ENCODE results near the gene FOXP2.

The FOXP2 gene

DNA sequence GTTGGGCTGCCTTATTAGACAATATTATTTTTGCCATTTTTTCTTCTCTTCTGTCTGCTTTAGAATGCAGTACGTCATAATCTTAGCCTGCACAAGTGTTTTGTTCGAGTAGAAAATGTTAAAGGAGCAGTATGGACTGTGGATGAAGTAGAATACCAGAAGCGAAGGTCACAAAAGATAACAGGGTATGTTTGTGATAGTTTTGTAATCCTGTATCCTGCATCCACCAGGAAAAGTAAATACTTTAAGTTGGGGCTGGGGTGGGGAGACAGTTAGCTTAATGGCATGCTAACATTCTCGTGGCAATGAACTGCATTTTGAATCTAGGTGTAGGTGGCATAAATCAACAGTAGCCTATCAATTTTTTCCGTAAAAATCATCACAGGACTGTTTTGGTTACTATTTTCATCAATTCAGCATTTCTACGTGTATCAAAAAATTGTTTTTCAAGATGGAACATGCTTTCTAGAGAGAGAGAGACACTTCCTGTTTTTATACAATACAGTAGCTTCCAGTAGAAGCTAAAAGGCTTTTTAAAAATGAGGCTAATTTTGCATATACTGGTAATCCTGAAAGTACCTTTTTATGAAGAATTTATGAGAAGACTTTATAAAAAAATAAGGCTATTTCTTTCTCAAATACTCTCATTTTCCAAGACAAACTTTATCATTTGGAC, 247.5 kb downstream of the FOXP2 start:
- Mint-ChIP-seq H3K9me3 (no peaks in the 10 kb centered on the region), H3K4me1 (no peaks in the 10 kb centered on the region), H3K27ac (no peak overlapping the region), H3K36me3 (no peaks in the 10 kb centered on the region), H3K27me3 (no peaks in the 10 kb centered on the region), H3K4me3 (no peak overlapping the region)

DNA sequence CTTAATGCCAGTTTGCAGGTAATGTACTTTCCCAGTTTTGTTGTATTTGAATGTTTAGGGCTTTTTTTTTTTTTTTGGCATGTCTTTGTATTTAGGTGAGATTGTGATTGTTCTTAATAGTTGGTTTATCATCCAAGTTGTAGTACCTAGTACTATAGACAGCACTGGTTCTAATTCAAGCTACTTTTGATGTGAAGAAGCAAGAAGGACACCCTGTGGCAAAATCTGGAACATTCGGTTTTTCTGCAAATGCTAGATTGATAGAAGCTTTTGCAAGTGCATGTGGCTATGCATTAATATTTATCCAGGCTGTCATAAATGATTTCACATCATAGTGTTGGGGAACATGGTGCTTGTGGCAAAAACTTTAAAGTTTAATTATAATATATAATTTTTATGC, 248.9 kb downstream of the FOXP2 start:
- H3K4me3 Mint-ChIP-seq, result no peak overlapping the region
- H3K27ac Mint-ChIP-seq, result no peak overlapping the region
- H3K27me3 Mint-ChIP-seq, result no peaks in the 10 kb centered on the region
- H3K9me3 Mint-ChIP-seq, result no peaks in the 10 kb centered on the region
- no peaks in the 10 kb centered on the region for H3K4me1 Mint-ChIP-seq
- H3K36me3 Mint-ChIP-seq, result no peaks in the 10 kb centered on the region

- Mint-ChIP-seq H3K27me3 (peaks cover 1% of the 10 kb centered on the region), H3K36me3 (no peaks in the 10 kb centered on the region), H3K27ac (no peak overlapping the region), H3K4me1 (no peaks in the 10 kb centered on the region), H3K4me3 (no peak overlapping the region), H3K9me3 (no peaks in the 10 kb centered on the region)
Measured at GRCh38 chr7:114670676-114671075, 256.1 kb downstream of the FOXP2 start.

- H3K27ac Mint-ChIP-seq, result no peak overlapping the region
- no peaks in the 10 kb centered on the region for H3K36me3 Mint-ChIP-seq
- H3K9me3 Mint-ChIP-seq, result no peaks in the 10 kb centered on the region
- no peak overlapping the region for H3K4me3 Mint-ChIP-seq
- no peaks in the 10 kb centered on the region for H3K4me1 Mint-ChIP-seq
- peaks cover 1% of the 10 kb centered on the region for H3K27me3 Mint-ChIP-seq
Measured at GRCh38 chr7:114671563-114672123, 257.0 kb downstream of the FOXP2 start.

DNA sequence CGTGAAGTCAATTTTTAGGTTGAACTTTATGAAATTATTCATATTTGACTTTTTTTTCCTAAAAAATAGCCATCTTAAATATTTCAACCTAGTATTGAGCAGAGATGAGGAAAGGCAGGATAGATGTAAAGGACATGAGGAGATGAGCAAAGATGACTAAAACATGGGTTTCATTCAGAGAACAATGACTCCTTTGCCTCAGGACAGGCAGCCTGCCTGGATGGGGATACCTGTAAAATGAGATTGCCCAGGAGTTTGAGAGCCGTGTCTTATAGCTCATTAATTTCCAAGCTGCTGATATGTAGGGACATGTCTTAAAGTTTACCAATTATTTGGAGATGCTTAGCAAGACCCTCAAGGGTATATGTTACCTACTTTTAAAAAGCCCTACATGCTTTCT, 263.5 kb downstream of the FOXP2 start:
- Mint-ChIP-seq H3K27ac (no peak overlapping the region), H3K9me3 (no peaks in the 10 kb centered on the region), H3K36me3 (no peaks in the 10 kb centered on the region), H3K4me3 (no peak overlapping the region), H3K4me1 (no peaks in the 10 kb centered on the region), H3K27me3 (no peaks in the 10 kb centered on the region)

DNA sequence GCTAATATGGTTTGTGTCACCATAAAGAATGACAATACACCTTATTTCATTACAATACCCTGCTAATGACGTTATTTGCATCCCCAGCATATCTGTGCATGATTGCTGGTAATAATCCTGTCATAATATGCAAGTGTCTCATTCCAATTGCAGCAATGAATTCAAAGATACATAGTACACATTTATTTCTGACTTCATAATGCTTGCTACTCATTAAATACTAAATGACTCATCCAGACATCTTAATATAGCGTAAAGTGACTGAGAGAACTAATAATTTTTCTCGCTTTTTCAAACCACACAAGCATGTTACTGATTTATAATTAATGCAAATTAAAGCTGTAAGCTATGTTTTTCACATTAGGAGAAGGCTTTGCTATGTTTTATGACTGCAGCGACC, 272.6 kb downstream of the FOXP2 start:
- Mint-ChIP-seq H3K4me3 (no peak overlapping the region), H3K9me3 (no peaks in the 10 kb centered on the region), H3K27ac (no peak overlapping the region), H3K27me3 (peaks cover 4% of the 10 kb centered on the region), H3K4me1 (no peaks in the 10 kb centered on the region), H3K36me3 (no peaks in the 10 kb centered on the region)

DNA sequence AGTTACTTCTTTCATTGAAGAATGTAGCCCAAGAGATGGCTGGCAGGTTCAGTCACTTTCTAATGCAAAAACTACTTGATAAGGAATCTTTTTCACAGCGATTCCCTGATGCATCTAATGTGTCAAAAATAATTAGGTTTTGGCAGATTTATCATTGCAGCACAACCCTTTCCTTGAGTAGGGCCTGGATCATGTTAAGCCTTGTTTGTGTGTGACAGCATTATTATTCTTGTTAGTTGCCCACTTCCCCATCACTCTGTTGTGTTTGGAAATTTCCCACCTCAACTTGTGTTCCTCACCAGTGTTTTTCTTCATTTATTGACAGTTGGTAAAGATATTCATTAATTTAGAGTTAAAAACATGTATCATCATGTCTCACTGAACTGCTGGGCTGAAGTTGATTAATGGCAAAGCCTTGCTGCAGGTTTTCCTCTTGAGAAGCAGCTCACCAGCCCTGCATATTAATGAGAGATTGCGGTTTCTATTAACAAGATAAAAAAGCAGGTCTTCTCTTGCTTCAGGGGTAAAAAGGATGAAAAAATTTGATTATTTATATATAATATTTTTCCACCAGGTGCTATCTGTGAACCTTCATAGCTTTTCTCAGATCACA, 273.9 kb downstream of the FOXP2 start:
- H3K4me1 Mint-ChIP-seq, result no peaks in the 10 kb centered on the region
- H3K27me3 Mint-ChIP-seq, result peaks cover 4% of the 10 kb centered on the region
- H3K36me3 Mint-ChIP-seq, result no peaks in the 10 kb centered on the region
- no peak overlapping the region for H3K4me3 Mint-ChIP-seq
- H3K9me3 Mint-ChIP-seq, result no peaks in the 10 kb centered on the region
- no peak overlapping the region for H3K27ac Mint-ChIP-seq

DNA sequence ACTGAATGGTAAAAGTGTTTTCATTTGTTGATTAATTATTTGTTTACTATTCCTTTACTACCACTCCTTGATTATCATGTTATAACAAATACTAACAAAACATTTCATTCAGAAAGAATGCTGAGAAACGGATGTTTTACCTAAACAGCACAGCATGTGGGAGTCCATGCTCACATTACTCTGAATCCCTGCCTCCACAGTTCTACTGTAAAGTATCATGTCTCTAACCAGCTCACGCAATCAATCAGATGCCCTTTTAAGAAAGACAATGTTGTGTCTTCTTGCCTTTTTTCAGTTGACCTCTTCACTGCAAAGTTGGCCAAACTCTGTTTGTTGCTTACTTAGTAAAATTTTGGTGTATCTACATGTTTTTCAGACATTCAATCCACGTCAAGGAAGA, 274.8 kb downstream of the FOXP2 start:
- Mint-ChIP-seq H3K4me3 (no peak overlapping the region), H3K9me3 (no peaks in the 10 kb centered on the region), H3K36me3 (no peaks in the 10 kb centered on the region), H3K4me1 (no peaks in the 10 kb centered on the region), H3K27me3 (peaks cover 4% of the 10 kb centered on the region), H3K27ac (no peak overlapping the region)

DNA sequence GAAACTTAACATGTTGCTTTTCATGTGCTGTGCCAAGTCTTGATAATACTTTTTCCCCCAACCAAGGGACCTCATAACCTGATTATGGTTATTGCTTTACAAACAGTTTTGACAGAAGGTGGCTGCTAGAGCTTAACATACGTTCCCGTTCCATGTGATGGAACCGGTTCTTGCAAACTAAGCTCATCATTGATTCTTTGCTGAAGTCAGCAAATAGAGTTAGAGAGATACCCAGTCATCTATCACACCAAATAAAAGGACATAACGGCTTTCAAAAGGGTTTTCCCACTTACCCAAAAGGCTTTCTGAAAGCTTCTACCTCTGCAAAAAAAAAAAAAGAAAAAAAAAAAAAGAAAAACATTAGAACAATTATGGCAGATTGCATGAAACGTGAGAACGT, 277.0 kb downstream of the FOXP2 start:
- Mint-ChIP-seq H3K4me1 (no peaks in the 10 kb centered on the region), H3K27me3 (peaks cover 4% of the 10 kb centered on the region), H3K27ac (no peak overlapping the region), H3K36me3 (no peaks in the 10 kb centered on the region), H3K9me3 (no peaks in the 10 kb centered on the region), H3K4me3 (no peak overlapping the region)

GRCh38 chr7:114695182-114695581, 280.6 kb downstream of the FOXP2 start:
- peaks cover 2% of the 10 kb centered on the region for H3K27me3 Mint-ChIP-seq

DNA sequence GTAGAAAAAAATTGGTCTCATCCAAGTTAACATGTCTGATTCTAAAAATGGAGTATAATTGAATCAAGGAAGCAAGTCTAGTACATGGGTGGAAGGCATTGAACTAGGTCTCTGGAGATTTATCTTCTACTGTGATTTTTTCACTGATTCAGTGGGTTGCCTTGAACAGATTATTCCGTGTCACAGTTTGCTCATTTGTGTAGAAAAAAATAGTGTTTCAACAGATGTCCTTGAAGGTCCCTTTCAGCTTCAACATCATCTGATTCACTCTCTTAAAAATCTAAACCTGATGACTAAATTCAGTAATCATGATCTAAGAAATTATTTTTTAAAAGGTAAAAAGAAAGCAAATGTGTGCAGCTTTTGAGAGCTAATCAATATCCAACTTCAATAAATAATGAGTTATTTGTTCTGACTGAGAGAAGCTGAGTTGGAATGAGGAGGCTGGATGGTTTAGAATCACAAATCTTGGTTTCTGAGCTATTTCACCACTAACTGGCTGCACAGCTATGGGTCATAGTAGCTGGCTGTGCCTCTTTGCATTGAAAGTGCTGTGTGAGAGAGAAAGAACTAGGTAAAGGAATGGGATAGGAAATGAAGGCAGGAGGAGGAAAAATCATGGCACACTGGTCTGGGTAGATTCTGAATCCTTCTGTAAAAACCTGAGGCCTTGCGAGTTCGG, 285.8 kb downstream of the FOXP2 start:
- Mint-ChIP-seq H3K4me3 (no peak overlapping the region), H3K27me3 (peaks cover 2% of the 10 kb centered on the region), H3K36me3 (no peaks in the 10 kb centered on the region), H3K27ac (no peak overlapping the region), H3K4me1 (no peaks in the 10 kb centered on the region), H3K9me3 (no peaks in the 10 kb centered on the region)

More at GRCh38 chr7:114695182-114695581, 280.6 kb downstream of the FOXP2 start:
- Mint-ChIP-seq H3K4me1 (no peaks in the 10 kb centered on the region), H3K4me3 (no peak overlapping the region), H3K27ac (no peak overlapping the region), H3K9me3 (no peaks in the 10 kb centered on the region), H3K36me3 (no peaks in the 10 kb centered on the region)

GRCh38 chr7:114703677-114704076, 289.1 kb downstream of the FOXP2 start:
- Mint-ChIP-seq H3K9me3 (no peaks in the 10 kb centered on the region), H3K27me3 (peaks cover 2% of the 10 kb centered on the region), H3K27ac (no peak overlapping the region), H3K4me3 (no peak overlapping the region), H3K4me1 (no peaks in the 10 kb centered on the region), H3K36me3 (no peaks in the 10 kb centered on the region)

- H3K36me3 Mint-ChIP-seq, result no peaks in the 10 kb centered on the region
- no peaks in the 10 kb centered on the region for H3K27me3 Mint-ChIP-seq
- H3K27ac Mint-ChIP-seq, result no peak overlapping the region
- H3K9me3 Mint-ChIP-seq, result no peaks in the 10 kb centered on the region
- H3K4me3 Mint-ChIP-seq, result no peak overlapping the region
- no peaks in the 10 kb centered on the region for H3K4me1 Mint-ChIP-seq
Measured at GRCh38 chr7:114708646-114709045, 294.0 kb downstream of the FOXP2 start.

DNA sequence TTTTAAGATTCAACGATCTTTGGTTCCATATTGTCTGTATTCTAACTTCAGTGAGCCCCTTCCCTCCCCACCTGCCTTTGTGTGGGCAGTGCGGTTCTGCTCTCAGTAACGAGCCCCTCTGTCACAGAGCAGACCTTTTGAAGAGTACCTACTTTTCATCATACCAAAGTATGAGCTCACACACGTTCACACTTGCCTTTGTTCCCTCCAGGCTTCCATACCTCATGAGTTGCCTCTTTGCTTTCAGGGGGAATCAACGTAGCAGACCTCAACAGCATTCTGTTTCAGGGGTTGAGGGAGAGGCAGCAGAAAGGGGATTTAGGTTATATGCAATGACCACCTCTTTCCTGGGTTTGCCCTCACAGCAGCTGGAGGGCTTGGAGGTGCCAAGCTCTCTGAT, 295.9 kb downstream of the FOXP2 start:
- no peak overlapping the region for H3K4me3 Mint-ChIP-seq
- H3K36me3 Mint-ChIP-seq, result no peaks in the 10 kb centered on the region
- H3K27me3 Mint-ChIP-seq, result no peaks in the 10 kb centered on the region
- H3K9me3 Mint-ChIP-seq, result no peaks in the 10 kb centered on the region
- H3K4me1 Mint-ChIP-seq, result no peaks in the 10 kb centered on the region
- no peak overlapping the region for H3K27ac Mint-ChIP-seq

- Mint-ChIP-seq H3K27me3 (no peaks in the 10 kb centered on the region), H3K9me3 (no peaks in the 10 kb centered on the region)
Measured at GRCh38 chr7:114711241-114711640, 296.6 kb downstream of the FOXP2 start.

DNA sequence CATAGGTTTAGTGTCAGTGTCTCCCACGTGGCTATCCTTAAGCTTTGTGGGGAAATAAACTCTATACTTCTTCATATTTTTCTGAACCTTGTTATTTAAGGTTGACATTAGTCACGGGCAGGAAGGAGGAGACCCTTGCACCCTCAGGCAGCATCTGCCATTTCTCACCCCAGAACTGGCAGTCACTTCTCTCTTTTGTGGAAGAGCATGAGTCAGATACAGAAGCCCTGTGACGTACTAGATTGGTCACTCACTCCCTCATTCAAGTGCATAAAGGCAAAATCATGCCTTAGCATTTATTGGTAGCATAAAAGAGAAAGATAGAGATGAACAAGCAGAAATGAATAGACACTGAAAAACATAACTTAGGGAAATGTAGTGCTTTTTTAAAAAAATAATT, 301.3 kb downstream of the FOXP2 start:
- Mint-ChIP-seq H3K27ac (no peak overlapping the region), H3K9me3 (no peaks in the 10 kb centered on the region), H3K4me1 (no peaks in the 10 kb centered on the region), H3K36me3 (no peaks in the 10 kb centered on the region), H3K27me3 (no peaks in the 10 kb centered on the region), H3K4me3 (no peak overlapping the region)

More at GRCh38 chr7:114711241-114711640, 296.6 kb downstream of the FOXP2 start:
- Mint-ChIP-seq H3K27ac (no peak overlapping the region), H3K36me3 (no peaks in the 10 kb centered on the region), H3K4me3 (no peak overlapping the region), H3K4me1 (no peaks in the 10 kb centered on the region)

Data from activated naive CD4-positive, alpha-beta T cell treated with anti-CD3 and anti-CD28 coated beads, Interleukin-2, amount 50 U/mL, for 24 hours (primary cell).